Osteocyte (in vitro differentiated cells): ENCODE measurements around the gene FOXP3. TPM values are rescaled to one million over a fixed set of nuclear protein-coding genes. Genes with fewer than 3 reads are reported as not detected.

Source experiments
- DNase-seq: peaks from one replicate; pipeline ENCODE4 v3.0.0; 2021; ENCODE audit warnings: mixed read lengths; ENCODE audit not compliant: unreplicated experiment; ENCODE audit errors: extremely low spot score
- H3K27ac Mint-ChIP-seq: one replicate; pipeline ENCODE4 v1.8.0; 2021; ENCODE audit warnings: mild to moderate bottlenecking, mixed read lengths; ENCODE audit not compliant: unreplicated experiment
- H3K27me3 Mint-ChIP-seq: one replicate; pipeline ENCODE4 v1.8.0; 2021; ENCODE audit warnings: mixed read lengths; ENCODE audit not compliant: unreplicated experiment
- H3K36me3 Mint-ChIP-seq: one replicate; pipeline ENCODE4 v1.8.0; 2021; ENCODE audit warnings: mixed read lengths; ENCODE audit not compliant: unreplicated experiment
- H3K4me1 Mint-ChIP-seq: one replicate; pipeline ENCODE4 v1.8.0; 2021; ENCODE audit warnings: mixed read lengths; ENCODE audit not compliant: unreplicated experiment
- H3K4me3 Mint-ChIP-seq: one replicate; pipeline ENCODE4 v1.8.0; 2021; ENCODE audit warnings: mild to moderate bottlenecking, moderate library complexity, mixed read lengths; ENCODE audit not compliant: unreplicated experiment
- H3K9me3 Mint-ChIP-seq: one replicate; pipeline ENCODE4 v1.8.0; 2021; ENCODE audit warnings: mixed read lengths; ENCODE audit not compliant: unreplicated experiment
- total RNA-seq: library from RNA; stranded (reverse); gene quantifications from 2 replicates; pipeline ENCODE4 v1.2.1, GENCODE V29; 2021
- TF ChIP-seq, protein P1 (sequence below): fragments of 200-600 bp; sonication (generic); IDR thresholded peaks from 2 replicates; pipeline ENCODE4 v1.5.0; 2021; ENCODE audit warnings: antibody characterized with exemption, mild to moderate bottlenecking, moderate library complexity

Gene FOXP3
- total RNA-seq, 1 donor from 2014 or later = 0.13 TPM

DNA sequence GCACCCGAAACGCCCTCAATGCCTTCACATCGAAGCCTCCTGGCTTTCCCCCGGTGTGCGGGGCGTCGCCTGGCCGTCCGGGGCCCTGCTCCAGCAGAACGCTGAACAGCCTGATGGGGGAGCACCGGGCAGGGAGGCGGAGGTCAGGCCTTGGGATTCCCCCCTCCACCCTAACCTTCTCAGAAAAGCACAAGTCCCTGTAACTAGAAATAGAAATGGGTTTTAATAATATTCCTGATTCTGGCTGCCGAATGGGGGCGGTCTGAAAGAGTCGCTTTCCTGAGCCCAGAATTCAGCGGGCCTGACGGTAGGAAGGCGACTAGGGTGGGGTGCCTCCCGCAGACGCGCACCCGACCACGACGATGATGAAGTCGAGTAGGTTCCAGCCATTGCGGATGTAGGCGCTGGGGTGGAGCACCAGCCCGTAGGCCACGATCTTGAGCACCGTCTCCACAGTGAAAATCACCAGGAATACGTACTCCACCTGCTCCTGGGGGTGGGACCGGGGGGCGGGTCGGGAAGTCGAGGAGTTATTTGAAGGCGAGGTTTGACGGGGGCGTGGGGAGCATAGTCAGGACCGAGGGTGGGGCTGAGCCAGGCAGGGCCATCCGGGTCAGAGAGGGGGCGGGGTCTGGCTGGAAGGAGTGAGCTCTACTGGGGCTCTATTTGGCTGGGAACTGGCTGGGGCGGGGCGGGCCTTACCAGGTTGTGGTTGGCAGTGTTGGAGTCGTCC lies 33.8 kb downstream of the FOXP3 start:
- H3K36me3 Mint-ChIP-seq = no peaks in the 10 kb centered on the region
- no peak for DNase-seq
- H3K9me3 Mint-ChIP-seq = peaks cover 7% of the 10 kb centered on the region
- no peak overlapping the region for H3K4me3 Mint-ChIP-seq
- H3K27me3 Mint-ChIP-seq = no peaks in the 10 kb centered on the region
- H3K27ac Mint-ChIP-seq = no peak overlapping the region
- TF ChIP-seq, protein P1, sequence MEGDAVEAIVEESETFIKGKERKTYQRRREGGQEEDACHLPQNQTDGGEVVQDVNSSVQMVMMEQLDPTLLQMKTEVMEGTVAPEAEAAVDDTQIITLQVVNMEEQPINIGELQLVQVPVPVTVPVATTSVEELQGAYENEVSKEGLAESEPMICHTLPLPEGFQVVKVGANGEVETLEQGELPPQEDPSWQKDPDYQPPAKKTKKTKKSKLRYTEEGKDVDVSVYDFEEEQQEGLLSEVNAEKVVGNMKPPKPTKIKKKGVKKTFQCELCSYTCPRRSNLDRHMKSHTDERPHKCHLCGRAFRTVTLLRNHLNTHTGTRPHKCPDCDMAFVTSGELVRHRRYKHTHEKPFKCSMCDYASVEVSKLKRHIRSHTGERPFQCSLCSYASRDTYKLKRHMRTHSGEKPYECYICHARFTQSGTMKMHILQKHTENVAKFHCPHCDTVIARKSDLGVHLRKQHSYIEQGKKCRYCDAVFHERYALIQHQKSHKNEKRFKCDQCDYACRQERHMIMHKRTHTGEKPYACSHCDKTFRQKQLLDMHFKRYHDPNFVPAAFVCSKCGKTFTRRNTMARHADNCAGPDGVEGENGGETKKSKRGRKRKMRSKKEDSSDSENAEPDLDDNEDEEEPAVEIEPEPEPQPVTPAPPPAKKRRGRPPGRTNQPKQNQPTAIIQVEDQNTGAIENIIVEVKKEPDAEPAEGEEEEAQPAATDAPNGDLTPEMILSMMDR = no peak
- H3K4me1 Mint-ChIP-seq = peaks cover 3% of the 10 kb centered on the region

DNA sequence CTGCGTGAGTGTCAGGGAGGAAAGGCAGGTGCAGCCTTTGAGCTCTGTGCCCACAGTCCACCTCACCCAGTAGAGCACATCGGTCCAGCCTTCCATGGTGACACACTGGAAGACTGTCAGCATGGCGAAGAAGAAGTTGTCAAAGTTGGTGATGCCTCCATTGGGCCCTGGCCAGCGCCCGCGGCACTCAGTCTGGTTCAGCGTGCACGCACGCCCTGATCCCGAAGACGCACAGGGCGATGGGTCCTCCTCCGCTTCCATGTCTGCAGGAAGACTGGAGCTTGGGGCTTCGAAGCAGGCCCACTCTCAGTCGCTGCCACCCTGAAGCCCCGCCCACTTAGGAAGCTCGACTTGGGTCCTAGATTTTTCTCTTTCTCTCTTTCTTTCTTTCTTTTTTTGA lies 36.3 kb downstream of the FOXP3 start:
- Mint-ChIP-seq H3K4me3 (no peak overlapping the region), H3K27ac (no peak overlapping the region), H3K4me1 (peaks cover 2% of the 10 kb centered on the region), H3K27me3 (no peaks in the 10 kb centered on the region), H3K36me3 (no peaks in the 10 kb centered on the region), H3K9me3 (peaks cover 7% of the 10 kb centered on the region)
- no peak for DNase-seq
- TF ChIP-seq, protein P1 = no peak

DNA sequence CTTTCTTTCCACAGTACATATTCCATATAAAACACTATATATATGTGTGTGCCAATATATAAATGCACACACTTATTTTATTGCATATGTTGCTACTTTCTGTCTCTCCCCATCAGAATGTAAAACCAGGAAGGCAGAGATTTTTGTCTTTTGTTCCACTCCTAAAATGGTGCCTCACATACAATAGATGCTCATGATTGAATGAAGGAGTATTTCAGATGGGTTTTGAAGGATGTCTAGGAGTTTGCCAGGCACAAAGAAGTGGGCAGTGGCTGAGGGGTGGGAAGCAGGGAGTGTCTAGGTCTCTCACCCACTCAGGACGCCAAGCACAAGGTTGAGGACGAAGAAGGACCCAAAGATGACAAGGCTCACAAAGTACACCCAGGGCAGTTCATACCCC lies 36.8 kb downstream of the FOXP3 start:
- Mint-ChIP-seq H3K4me1 (peaks cover 2% of the 10 kb centered on the region), H3K9me3 (peaks cover 7% of the 10 kb centered on the region), H3K27ac (no peak overlapping the region), H3K27me3 (no peaks in the 10 kb centered on the region), H3K4me3 (no peak overlapping the region), H3K36me3 (no peaks in the 10 kb centered on the region)
- TF ChIP-seq, protein P1 = no peak
- no peak for DNase-seq

DNA sequence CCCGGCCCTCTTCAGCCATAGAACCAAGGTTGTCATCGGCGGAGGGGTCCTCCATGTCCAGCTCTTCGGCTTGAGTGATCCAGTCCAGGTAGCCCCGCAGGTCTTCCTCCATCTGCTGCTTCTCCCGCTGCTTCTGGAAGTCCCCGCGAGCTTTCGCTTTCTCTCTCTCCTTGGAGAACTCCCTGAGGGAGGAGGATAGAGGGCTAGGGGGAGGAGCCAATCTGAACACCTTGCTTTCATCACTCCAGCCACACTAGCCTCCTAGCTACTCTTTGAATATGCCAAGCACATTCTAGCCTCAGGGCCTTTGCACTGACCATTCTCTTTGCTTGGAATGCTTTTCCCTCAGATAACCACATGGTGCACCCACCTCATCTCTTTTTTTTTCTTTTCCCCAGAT lies 37.6 kb downstream of the FOXP3 start:
- Mint-ChIP-seq H3K27me3 (no peaks in the 10 kb centered on the region), H3K4me1 (peaks cover 2% of the 10 kb centered on the region), H3K27ac (no peak overlapping the region), H3K4me3 (no peak overlapping the region), H3K36me3 (no peaks in the 10 kb centered on the region), H3K9me3 (peaks cover 6% of the 10 kb centered on the region)
- no peak for DNase-seq
- TF ChIP-seq, protein P1 = no peak

DNA sequence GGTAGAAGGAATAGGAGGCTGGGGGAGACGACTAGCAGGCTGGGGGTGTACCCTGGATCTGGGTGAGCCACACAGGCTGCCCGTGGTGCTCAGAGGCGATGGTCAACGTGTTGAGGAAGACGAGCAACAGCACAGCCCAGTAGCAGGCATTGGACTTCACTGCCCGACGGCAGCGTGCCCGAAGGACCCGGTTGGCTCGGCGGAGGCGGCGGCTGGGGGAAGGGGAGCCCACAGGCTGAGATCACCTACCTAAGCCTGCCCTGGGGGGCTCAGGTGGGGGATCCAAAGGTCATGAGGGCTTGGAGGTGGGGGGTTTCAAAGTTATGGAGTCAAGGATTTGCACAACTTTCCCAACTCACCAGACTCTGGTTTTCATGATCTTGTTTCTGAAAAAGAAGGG lies 38.7 kb downstream of the FOXP3 start:
- H3K9me3 Mint-ChIP-seq = no peaks in the 10 kb centered on the region
- TF ChIP-seq, protein P1 = no peak
- H3K4me3 Mint-ChIP-seq = no peak overlapping the region
- H3K27ac Mint-ChIP-seq = no peak overlapping the region
- no peak for DNase-seq
- no peaks in the 10 kb centered on the region for H3K27me3 Mint-ChIP-seq
- no peaks in the 10 kb centered on the region for H3K36me3 Mint-ChIP-seq
- H3K4me1 Mint-ChIP-seq = peaks cover 2% of the 10 kb centered on the region
